Measurements from ENCODE around the gene C22orf23.

DNA sequence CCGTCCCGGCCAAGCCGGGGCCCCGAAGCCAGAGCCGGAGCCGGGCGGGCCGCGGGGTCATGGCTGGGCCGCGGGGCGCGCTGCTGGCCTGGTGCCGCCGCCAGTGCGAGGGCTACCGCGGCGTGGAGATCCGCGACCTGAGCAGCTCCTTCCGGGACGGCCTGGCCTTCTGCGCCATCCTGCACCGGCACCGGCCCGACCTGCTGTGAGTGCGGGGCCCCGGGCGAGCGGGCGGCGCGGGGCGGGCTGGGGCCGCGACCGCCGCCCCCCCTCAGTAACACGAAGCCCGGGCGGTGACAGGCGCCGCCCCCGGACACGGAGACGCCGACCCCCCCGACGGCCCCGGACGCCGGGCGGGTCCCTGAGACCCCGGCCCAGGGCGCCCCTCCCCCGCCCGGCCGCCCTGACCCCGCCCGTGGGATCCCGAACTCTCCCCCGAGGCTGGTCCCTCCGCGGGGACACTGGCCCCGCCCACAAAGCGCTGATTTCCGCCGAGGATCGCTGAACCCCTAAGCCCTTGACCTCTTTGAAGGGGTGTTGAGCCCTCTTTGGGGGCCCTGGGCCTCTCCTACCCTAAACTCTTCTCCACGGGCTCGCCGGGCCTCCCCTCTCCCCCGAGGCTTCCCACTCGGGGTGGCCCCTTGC is 46.9 kb downstream of the C22orf23 start:
- TF ChIP-seq, protein P1, sequence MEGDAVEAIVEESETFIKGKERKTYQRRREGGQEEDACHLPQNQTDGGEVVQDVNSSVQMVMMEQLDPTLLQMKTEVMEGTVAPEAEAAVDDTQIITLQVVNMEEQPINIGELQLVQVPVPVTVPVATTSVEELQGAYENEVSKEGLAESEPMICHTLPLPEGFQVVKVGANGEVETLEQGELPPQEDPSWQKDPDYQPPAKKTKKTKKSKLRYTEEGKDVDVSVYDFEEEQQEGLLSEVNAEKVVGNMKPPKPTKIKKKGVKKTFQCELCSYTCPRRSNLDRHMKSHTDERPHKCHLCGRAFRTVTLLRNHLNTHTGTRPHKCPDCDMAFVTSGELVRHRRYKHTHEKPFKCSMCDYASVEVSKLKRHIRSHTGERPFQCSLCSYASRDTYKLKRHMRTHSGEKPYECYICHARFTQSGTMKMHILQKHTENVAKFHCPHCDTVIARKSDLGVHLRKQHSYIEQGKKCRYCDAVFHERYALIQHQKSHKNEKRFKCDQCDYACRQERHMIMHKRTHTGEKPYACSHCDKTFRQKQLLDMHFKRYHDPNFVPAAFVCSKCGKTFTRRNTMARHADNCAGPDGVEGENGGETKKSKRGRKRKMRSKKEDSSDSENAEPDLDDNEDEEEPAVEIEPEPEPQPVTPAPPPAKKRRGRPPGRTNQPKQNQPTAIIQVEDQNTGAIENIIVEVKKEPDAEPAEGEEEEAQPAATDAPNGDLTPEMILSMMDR (IDR thresholded peaks at IDR 0.05), result no peak
- no peak for TF ChIP-seq POLR2A (IDR thresholded peaks at IDR 0.05)

Data from heart left ventricle (tissue), 13 donors.